H1 (cell line): ENCODE measurements around the gene VIPR2. TPM values are rescaled to one million over a fixed set of nuclear protein-coding genes. Genes with fewer than 3 reads are reported as not detected.

ENCODE experiments used
- CTCF ChIA-PET: fragments of 300-600 bp; sonication (Branson Sonifier 250); formaldehyde crosslinking; loops from one replicate; lab custom pipeline; 2021; ENCODE audit not compliant: partially characterized antibody; lab: Charles Lee
- POLR2A ChIA-PET: fragments of 300-600 bp; sonication (Branson Sonifier 250); formaldehyde crosslinking; loops from one replicate; lab custom pipeline; 2021; ENCODE audit warnings: inconsistent platforms; ENCODE audit not compliant: partially characterized antibody; lab: Charles Lee
- DNase-seq, 2 experiments: peaks; one replicate each; pipeline versions ENCODE4 v3.0.0 to v3.0.0-alpha.2; 2010 to 2022; ENCODE audit warnings: low spot score in 2 of 2, low read depth in 1 of 2, mixed read lengths in 1 of 2
- FAIRE-seq: peaks from 2 replicates; lab custom pipeline; 2011; peaks lifted over from hg19 to GRCh38; lab: Jason Lieb, UNC
- H2AFZ ChIP-seq: 2 replicates; pipeline ENCODE4 v1.8.1; 2012; ENCODE audit warnings: low read length, inconsistent platforms
- H2AK5ac ChIP-seq: 2 replicates; pipeline ENCODE4 v1.6.1; 2013; ENCODE audit warnings: low read depth, low read length
- H2BK120ac ChIP-seq: replicated peaks from 2 replicates; pipeline ENCODE3; 2013; ENCODE audit warnings: low read depth, low read length, inconsistent platforms
- H2BK12ac ChIP-seq: 2 replicates; pipeline ENCODE4 v1.6.1; 2013; ENCODE audit warnings: low read depth, low read length
- H2BK15ac ChIP-seq: 2 replicates; pipeline ENCODE4 v1.6.1; 2013; ENCODE audit warnings: low read length
- H2BK20ac ChIP-seq: 2 replicates; pipeline ENCODE4 v1.6.1; 2013; ENCODE audit warnings: low read length
- H2BK5ac ChIP-seq: 2 replicates; pipeline ENCODE4 v1.6.1; 2013; ENCODE audit warnings: low read depth, low read length
- H3K14ac ChIP-seq: 2 replicates; pipeline ENCODE4 v1.6.1; 2013; ENCODE audit warnings: inconsistent platforms; ENCODE audit not compliant: insufficient read length
- H3K18ac ChIP-seq: 2 replicates; pipeline ENCODE4 v1.6.1; 2013; ENCODE audit warnings: low read length; ENCODE audit errors: extremely low read depth
- H3K23ac ChIP-seq: 2 replicates; pipeline ENCODE4 v1.6.1; 2013; ENCODE audit warnings: inconsistent platforms; ENCODE audit not compliant: insufficient read length
- H3K23me2 ChIP-seq: 2 replicates; pipeline ENCODE4 v1.6.1; 2013; ENCODE audit warnings: low read depth, low read length
- H3K27ac ChIP-seq: 2 replicates; pipeline ENCODE4 v1.6.1; 2011; ENCODE audit warnings: low read depth, low read length, inconsistent platforms
- H3K27me3 ChIP-seq, 4 experiments: replicated peaks in 1 of 4; 1 replicate in 1 of 4; 2 replicates in 3 of 4; pipeline versions ENCODE4 v1.6.1 to v1.8.1; 2011 to 2013; ENCODE audit warnings: low read length in 3 of 4, mild to moderate bottlenecking in 3 of 4, inconsistent platforms in 2 of 4, mixed read lengths in 2 of 4, moderate library complexity in 1 of 4; ENCODE audit not compliant: control insufficient read depth in 3 of 4, insufficient read depth in 3 of 4; ENCODE audit errors: extremely low read depth in 1 of 4
- H3K36me3 ChIP-seq, 4 experiments: 2 replicates each; pipeline versions ENCODE4 v1.6.1 to v1.8.1; 2011 to 2013; ENCODE audit warnings: mild to moderate bottlenecking in 4 of 4, low read length in 3 of 4, moderate library complexity in 2 of 4, control low read depth in 1 of 4, inconsistent platforms in 1 of 4; ENCODE audit not compliant: insufficient read depth in 4 of 4, control insufficient read depth in 2 of 4
- H3K4ac ChIP-seq: replicated peaks from 2 replicates; pipeline ENCODE3; 2013; ENCODE audit warnings: low read length, low read depth, mixed read lengths, inconsistent platforms; ENCODE audit not compliant: insufficient read length
- H3K4me1 ChIP-seq, 4 experiments: replicated peaks in 1 of 4; 1 replicate in 1 of 4; 2 replicates in 3 of 4; pipeline versions ENCODE4 v1.6.1 to v1.8.1; 2011 to 2013; ENCODE audit warnings: low read length in 3 of 4, inconsistent platforms in 2 of 4, mixed read lengths in 1 of 4; ENCODE audit not compliant: insufficient read depth in 4 of 4, control insufficient read depth in 3 of 4
- H3K4me2 ChIP-seq, 2 experiments: 2 replicates each; pipeline versions ENCODE4 v1.6.1 to v1.8.1; 2011 to 2013; ENCODE audit warnings: low read depth in 2 of 2, low read length in 2 of 2, control low read depth in 1 of 2, inconsistent platforms in 1 of 2, mild to moderate bottlenecking in 1 of 2; ENCODE audit not compliant: insufficient read depth in 1 of 2
- H3K4me3 ChIP-seq, 4 experiments: fragments of 200-600, 300-600 bp in 1 of 4; sonication (generic), shearing (Covaris generic), sonication (Bioruptor Twin) in 1 of 4; 2 replicates each; pipeline versions ENCODE4 v1.5.1 to v1.8.1; 2011 to 2016; ENCODE audit warnings: low read length in 4 of 4, low read depth in 3 of 4, control low read depth in 2 of 4, inconsistent platforms in 2 of 4, mild to moderate bottlenecking in 2 of 4, mixed read lengths in 1 of 4, moderate library complexity in 1 of 4; ENCODE audit not compliant: insufficient read depth in 2 of 4; ENCODE audit errors: extremely low read depth in 1 of 4
- H3K56ac ChIP-seq: replicated peaks from 2 replicates; pipeline ENCODE3; 2013; ENCODE audit warnings: low read depth, mild to moderate bottlenecking, mixed read lengths, low read length, inconsistent platforms; ENCODE audit not compliant: insufficient read length
- H3K79me1 ChIP-seq: 2 replicates; pipeline ENCODE4 v1.6.1; 2013; ENCODE audit warnings: low read depth, low read length, control low read depth
- H3K79me2 ChIP-seq, 2 experiments: 2 replicates each; pipeline versions ENCODE4 v1.6.1 to v1.8.1; 2012 to 2013; ENCODE audit warnings: low read length in 2 of 2, mild to moderate bottlenecking in 2 of 2, inconsistent platforms in 1 of 2; ENCODE audit not compliant: insufficient read depth in 2 of 2, control insufficient read depth in 1 of 2
- H3K9ac ChIP-seq, 4 experiments: replicated peaks in 1 of 4; 1 replicate in 1 of 4; 2 replicates in 3 of 4; pipeline versions ENCODE4 v1.6.1 to v1.8.1; 2011 to 2013; ENCODE audit warnings: low read depth in 3 of 4, low read length in 3 of 4, control low read depth in 2 of 4, mild to moderate bottlenecking in 2 of 4, moderate library complexity in 2 of 4, inconsistent platforms in 1 of 4; ENCODE audit errors: extremely low read depth in 1 of 4
- H3K9me3 ChIP-seq, 2 experiments: 2 replicates each; pipeline versions ENCODE4 v1.6.1 to v1.8.1; 2012 to 2013; ENCODE audit warnings: mild to moderate bottlenecking in 2 of 2, moderate library complexity in 2 of 2, control low read depth in 1 of 2, inconsistent platforms in 1 of 2, low read depth in 1 of 2, low read length in 1 of 2, mixed read lengths in 1 of 2; ENCODE audit not compliant: insufficient read depth in 2 of 2
- H4K20me1 ChIP-seq, 2 experiments: replicated peaks in 1 of 2; 2 replicates each; pipeline versions ENCODE3 to v1.8.1; 2011 to 2013; ENCODE audit warnings: inconsistent platforms in 2 of 2, low read length in 2 of 2, mild to moderate bottlenecking in 1 of 2; ENCODE audit not compliant: insufficient read depth in 2 of 2, control insufficient read depth in 1 of 2
- H4K5ac ChIP-seq: 2 replicates; pipeline ENCODE4 v1.6.1; 2013; ENCODE audit warnings: low read length, low read depth, mixed read lengths, inconsistent platforms; ENCODE audit not compliant: insufficient read length
- H4K8ac ChIP-seq: 2 replicates; pipeline ENCODE4 v1.8.0; 2013; ENCODE audit warnings: mild to moderate bottlenecking, moderate library complexity, low read length, inconsistent platforms; ENCODE audit not compliant: insufficient read depth; ENCODE audit errors: extremely low read depth
- H4K91ac ChIP-seq: replicated peaks from 2 replicates; pipeline ENCODE3; 2013; ENCODE audit warnings: low read length, mixed read lengths, inconsistent platforms; ENCODE audit not compliant: insufficient read length
- BCL11A ChIP-seq, 2 experiments: IDR thresholded peaks; one replicate each; pipeline ENCODE4 v1.6.1; 2011; ENCODE audit warnings: low read depth in 2 of 2, low read length in 2 of 2, mild to moderate bottlenecking in 2 of 2
- CHD1 ChIP-seq: IDR thresholded peaks from 2 replicates; pipeline ENCODE4 v1.6.1; 2012; ENCODE audit warnings: low read depth, low read length, improper control_type of control experiment
- CHD2 ChIP-seq: IDR thresholded peaks from 2 replicates; pipeline ENCODE4 v1.6.1; 2012; ENCODE audit warnings: low read length, improper control_type of control experiment
- EZH2 ChIP-seq: fragments of 200-600 bp; sonication (generic); IDR thresholded peaks from 2 replicates; pipeline ENCODE4 v1.7.1; 2012; ENCODE audit warnings: low read depth, mild to moderate bottlenecking, moderate library complexity, low read length, inconsistent platforms; ENCODE audit not compliant: severe bottlenecking
- FOSL1 ChIP-seq: IDR thresholded peaks from 2 replicates; pipeline ENCODE4 v1.6.1; 2011; ENCODE audit warnings: mild to moderate bottlenecking, low read depth, low read length, moderate library complexity; ENCODE audit not compliant: insufficient read depth
- KDM4A ChIP-seq: IDR thresholded peaks from one replicate; pipeline ENCODE4 v1.7.1; 2012; ENCODE audit warnings: low read depth, mild to moderate bottlenecking, moderate library complexity, low read length, inconsistent platforms; ENCODE audit not compliant: severe bottlenecking
- KDM5A ChIP-seq: fragments of 200-600 bp; IDR thresholded peaks from 2 replicates; pipeline ENCODE4 v1.7.1; 2012; ENCODE audit warnings: mild to moderate bottlenecking, low read length, inconsistent platforms, mixed read lengths
- MAFK ChIP-seq: IDR thresholded peaks from 2 replicates; pipeline ENCODE4 v1.6.1; 2012; ENCODE audit warnings: low read depth, mild to moderate bottlenecking, improper control_type of control experiment, low read length
- PHF8 ChIP-seq: fragments of 200-600 bp; sonication (generic); conservative IDR thresholded peaks from 2 replicates; pipeline ENCODE4 v1.7.1; 2012; ENCODE audit warnings: low read depth, mild to moderate bottlenecking, inconsistent platforms, low read length, moderate library complexity
- POLR2A ChIP-seq, 2 experiments: IDR thresholded peaks; 1 replicate in 1 of 2; 2 replicates in 1 of 2; pipeline ENCODE4 v1.6.1; 2011; ENCODE audit warnings: low read depth in 2 of 2, low read length in 2 of 2, mild to moderate bottlenecking in 2 of 2; ENCODE audit errors: control extremely low read depth in 1 of 2
- RBBP5 ChIP-seq: IDR thresholded peaks from 2 replicates; pipeline ENCODE4 v1.7.1; 2012; ENCODE audit warnings: low read depth, mild to moderate bottlenecking, inconsistent platforms, low read length, moderate library complexity, borderline replicate concordance
- RNF2 ChIP-seq: fragments of 200-900, 300-1000 bp; sonication (generic); IDR thresholded peaks from 2 replicates; pipeline ENCODE4 v1.7.1; 2016; ENCODE audit warnings: borderline replicate concordance, low read depth, mild to moderate bottlenecking, antibody characterized with exemption, low read length; ENCODE audit not compliant: poor library complexity, severe bottlenecking; ENCODE audit errors: missing control alignments
- SP1 ChIP-seq: IDR thresholded peaks from 2 replicates; pipeline ENCODE4 v1.6.1; 2011; ENCODE audit warnings: low read depth, low read length
- YY1 ChIP-seq: IDR thresholded peaks from 2 replicates; pipeline ENCODE4 v1.6.1; 2011; ENCODE audit warnings: low read depth, mild to moderate bottlenecking, low read length
- ZNF274 ChIP-seq: IDR thresholded peaks from 2 replicates; pipeline ENCODE4 v1.7.0; 2012; ENCODE audit warnings: low read length, borderline replicate concordance; ENCODE audit errors: extremely low read depth
- WGBS, 2 experiments: shearing (Covaris generic) in 1 of 2; methylation state at CpG; one replicate each; pipeline versions ENCODE4 v1.1.6 to v1.1.7; 2013 to 2015; ENCODE audit warnings: low lambda C conversion rate in 2 of 2, mixed read lengths in 2 of 2, inconsistent platforms in 1 of 2, low coverage in 1 of 2, missing lambda C conversion rate in 1 of 2; ENCODE audit not compliant: insufficient replicate concordance in 2 of 2, insufficient coverage in 1 of 2, insufficient read length in 1 of 2; ENCODE audit errors: extremely low coverage in 1 of 2, missing lambda C conversion rate in 1 of 2; 5-methylcytosine and 5-hydroxymethylcytosine counted together
- polyA plus RNA-seq, 7 experiments: library from polyadenylated mRNA; depleted of rRNA in 3 of 7; stranded (reverse) in 5 of 7; unstranded in 2 of 7; fragments of >200 nt in 5 of 7; fragments of 200-250 nt in 2 of 7; gene quantifications; 1 replicate in 5 of 7; 2 replicates in 1 of 7; 4 replicates in 1 of 7; pipeline versions ENCODE4 v1.2.1 to v1.2.3, GENCODE V29; 2011 to 2013; ENCODE audit warnings: missing spikeins in 2 of 7, mixed read lengths in 2 of 7
- total RNA-seq: library from RNA; stranded (reverse); fragmentation: NEBNext Ultra II Directional; extraction: Animal tissue kit (Norgen Biotek cat#: 25700); gene quantifications from 2 replicates; pipeline ENCODE4 v1.2.1, GENCODE V29; 2021

The VIPR2 gene
- total and polyA plus RNA-seq, 2 of the 8 experiments (the other 6 are each of a cell fraction or from before 2014, with no cell fraction given), result 2.4 to 6.3 TPM

DNA sequence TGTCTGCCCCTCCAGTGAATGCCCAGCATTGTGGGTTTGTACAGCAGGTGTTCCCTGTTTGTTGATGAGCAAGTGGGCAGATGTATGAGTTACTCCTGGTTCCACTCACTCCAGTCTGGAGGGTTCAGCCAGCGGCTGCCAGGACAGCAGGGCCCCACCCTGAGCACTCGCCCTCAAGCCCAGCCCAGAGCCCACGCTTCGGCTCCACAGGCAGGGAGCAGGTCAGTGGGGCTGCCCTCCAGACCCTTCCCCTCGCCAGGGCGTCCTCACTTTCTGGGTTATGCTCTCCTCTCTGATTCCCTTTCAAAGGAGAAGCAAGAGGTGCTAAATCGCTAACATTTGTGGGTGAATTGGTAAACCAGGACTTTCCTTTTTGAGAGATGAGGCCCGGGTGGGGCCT, 4.8 kb upstream of the VIPR2 start:
- no peak overlapping the region for H3K4me2 ChIP-seq
- no peak overlapping the region for H3K14ac ChIP-seq
- no peak overlapping the region for H4K5ac ChIP-seq
- H2BK120ac ChIP-seq, result no peak overlapping the region
- H3K27me3 ChIP-seq, result peaks cover 2 to 14% (median 7%) of the 10 kb centered on the region in 4 experiments
- H3K79me1 ChIP-seq, result no peaks in the 10 kb centered on the region
- H2AK5ac ChIP-seq, result no peak overlapping the region
- H4K8ac ChIP-seq, result no peak overlapping the region; the same call in 1 of the 2 replicates
- no peak overlapping the region for H2BK12ac ChIP-seq
- ChIA-PET CTCF (no interaction called here), POLR2A (no interaction called here)
- no peaks in the 10 kb centered on the region for H3K79me2 ChIP-seq
- H2AFZ ChIP-seq, result no peak overlapping the region
- H3K4me3 ChIP-seq, result no peak overlapping the region
- WGBS, 2 experiments, result 88% methylated on average over 8 of the region's 8 CpGs; no CpG with 5 or more reads in 1 of the 2 experiments
- H3K23me2 ChIP-seq, result peaks cover 3% of the 10 kb centered on the region; the same call in 1 of the 2 replicates
- H3K9ac ChIP-seq, result no peak overlapping the region
- peaks cover 1 to 13% (median 9%) of the 10 kb centered on the region in 4 experiments; a peak in 5 of 7 replicates for H3K4me1 ChIP-seq
- H2BK15ac ChIP-seq, result no peak overlapping the region
- DNase-seq, result no peak
- no peak for FAIRE-seq
- no peak overlapping the region for H3K23ac ChIP-seq
- no peak overlapping the region for H3K56ac ChIP-seq
- no peak overlapping the region for H2BK20ac ChIP-seq
- no peak overlapping the region for H3K27ac ChIP-seq
- H3K18ac ChIP-seq, result no peak overlapping the region
- H4K91ac ChIP-seq, result no peak overlapping the region
- H3K36me3 ChIP-seq, result no peaks in the 10 kb centered on the region
- no peaks in the 10 kb centered on the region; a peak in 1 of 4 replicates for H3K9me3 ChIP-seq
- no peak overlapping the region for H3K4ac ChIP-seq
- no peaks in the 10 kb centered on the region for H4K20me1 ChIP-seq
- TF ChIP-seq MAFK (no peak), KDM5A (no peak), KDM4A (no peak), FOSL1 (no peak), CHD2 (no peak), RBBP5 (no peak), SP1 (no peak), BCL11A (IDR thresholded peaks at IDR 0.05; ENCODE audit: low read depth in 2 of 2, low read length in 2 of 2) (no peak), CHD1 (no peak), YY1 (no peak), EZH2 (no peak), ZNF274 (no peak), PHF8 (no peak), RNF2 (no peak), POLR2A (IDR thresholded peaks at IDR 0.05; ENCODE audit: control extremely low read depth in 1 of 2, low read depth in 2 of 2, low read length in 2 of 2) (no peak)
- H2BK5ac ChIP-seq, result no peak overlapping the region
